Cerebellar nuclear complex (tissue), 1 donor: ENCODE data around the gene SAP30L.

Experiments
- DNase-seq, 2 experiments: peaks; one replicate each; lab custom pipeline; 2025; lab: John Stamatoyannopoulos, UW

SAP30L gene

DNA sequence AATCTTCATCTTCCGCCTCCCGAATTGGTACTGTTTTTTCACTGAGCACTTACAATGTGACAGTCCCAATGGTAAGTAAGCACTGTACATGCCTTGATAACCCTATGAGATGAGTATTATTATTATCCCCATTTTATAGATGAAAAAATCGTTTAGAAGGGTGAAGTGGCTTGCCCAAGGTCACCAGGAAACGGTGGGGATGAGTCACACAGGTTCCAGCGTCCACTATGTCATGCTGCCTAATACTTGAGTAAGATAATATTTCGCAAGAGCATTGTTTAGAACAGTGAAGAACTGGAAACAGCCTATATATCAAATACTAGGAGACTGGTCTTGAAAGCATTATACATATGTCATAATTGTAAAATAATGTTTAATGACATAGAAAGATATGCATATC lies 19.4 kb downstream of the SAP30L start:
- DNase-seq = no peak

DNA sequence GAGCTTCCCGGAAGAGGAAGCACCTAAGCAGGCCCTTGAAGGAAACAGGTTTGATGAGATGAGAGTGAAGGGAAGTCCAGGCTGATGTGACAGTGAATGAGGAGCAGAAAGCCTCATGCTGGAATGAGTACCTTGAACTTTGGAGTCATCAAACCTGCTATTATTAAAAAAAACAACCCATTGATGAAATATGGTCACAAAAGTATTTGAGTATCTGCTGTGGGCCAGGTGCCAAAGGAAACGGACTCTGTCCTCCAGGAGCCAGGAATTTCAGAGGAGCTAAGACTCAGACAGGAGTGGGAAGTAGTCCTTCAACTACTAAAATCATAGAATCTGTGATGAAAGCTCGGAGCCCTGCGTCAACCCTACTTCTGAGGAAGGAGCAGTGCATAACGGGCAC lies 20.4 kb downstream of the SAP30L start:
- DNase-seq = no peak

DNA sequence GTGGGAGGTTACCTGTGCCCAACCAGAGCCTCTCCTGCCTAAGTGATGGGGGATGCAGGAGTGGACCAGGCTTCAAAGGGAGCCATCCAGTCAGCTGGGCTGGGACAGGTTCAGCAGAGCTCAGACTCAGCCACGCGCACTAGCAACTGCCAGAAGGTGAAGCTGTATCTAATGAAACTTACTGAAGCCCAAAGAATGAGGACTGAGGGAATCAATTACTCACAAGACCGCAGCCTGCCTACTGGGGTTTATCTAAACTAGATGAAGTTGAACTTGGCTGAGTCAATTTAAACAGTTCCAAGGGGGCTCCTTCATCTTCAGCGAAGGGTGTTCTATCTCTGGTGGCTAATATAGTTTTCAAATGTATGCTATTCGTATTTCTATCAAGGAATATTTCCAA lies 20.9 kb downstream of the SAP30L start:
- DNase-seq = no peak

DNA sequence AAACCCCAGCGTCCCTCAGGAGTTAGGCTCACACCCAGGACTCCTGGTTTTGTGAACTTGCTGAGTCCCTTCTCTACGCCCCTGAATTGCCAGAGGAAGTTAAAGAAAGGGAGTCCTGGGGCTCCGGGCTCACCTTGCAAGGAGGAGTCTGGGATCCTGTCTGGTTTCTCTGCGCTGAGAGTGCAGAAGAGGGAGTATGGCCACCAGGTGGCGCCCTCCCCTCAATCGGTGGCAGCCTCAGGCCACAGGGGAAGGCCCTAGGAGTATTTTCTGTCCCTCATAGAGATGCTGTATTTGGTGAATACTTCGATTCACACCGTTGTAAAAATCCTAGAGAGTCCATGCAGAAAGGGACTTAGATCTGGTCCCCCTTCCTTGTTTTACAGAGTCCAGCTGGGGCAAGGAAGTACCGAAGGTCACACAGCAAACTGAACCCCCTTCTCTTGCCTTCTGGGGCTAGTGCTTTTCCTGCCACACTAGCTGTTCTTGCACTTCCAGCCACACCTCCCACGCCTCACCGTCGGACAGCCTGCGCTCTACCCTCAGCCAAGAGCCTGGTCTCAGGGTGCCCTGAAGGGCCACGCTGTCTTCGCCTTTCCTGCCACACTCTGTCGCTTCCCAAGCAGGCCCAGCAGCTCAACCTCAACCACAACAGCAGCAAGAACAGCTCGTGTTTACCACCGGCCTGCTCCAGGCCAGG lies 22.0 kb downstream of the SAP30L start:
- DNase-seq = no peak

DNA sequence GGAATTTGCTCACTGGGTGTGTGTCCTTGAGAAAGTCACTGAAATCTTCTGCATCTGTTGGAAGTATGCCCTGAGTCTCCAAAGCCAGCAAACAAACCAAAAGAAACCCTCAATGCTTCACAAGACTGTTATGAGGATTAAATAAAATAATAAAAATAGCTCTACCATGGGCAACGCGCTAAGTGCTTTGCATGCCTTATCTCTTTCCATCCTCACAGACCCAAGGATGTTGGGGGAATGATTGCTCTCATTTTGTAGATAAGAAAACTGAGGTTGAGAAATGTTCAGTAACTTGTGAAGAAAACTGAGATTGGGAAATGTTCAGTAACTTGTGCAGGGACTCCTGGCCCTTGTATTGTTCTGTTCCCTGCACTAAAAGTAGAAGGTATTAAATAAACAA lies 24.3 kb downstream of the SAP30L start:
- DNase-seq = no peak

DNA sequence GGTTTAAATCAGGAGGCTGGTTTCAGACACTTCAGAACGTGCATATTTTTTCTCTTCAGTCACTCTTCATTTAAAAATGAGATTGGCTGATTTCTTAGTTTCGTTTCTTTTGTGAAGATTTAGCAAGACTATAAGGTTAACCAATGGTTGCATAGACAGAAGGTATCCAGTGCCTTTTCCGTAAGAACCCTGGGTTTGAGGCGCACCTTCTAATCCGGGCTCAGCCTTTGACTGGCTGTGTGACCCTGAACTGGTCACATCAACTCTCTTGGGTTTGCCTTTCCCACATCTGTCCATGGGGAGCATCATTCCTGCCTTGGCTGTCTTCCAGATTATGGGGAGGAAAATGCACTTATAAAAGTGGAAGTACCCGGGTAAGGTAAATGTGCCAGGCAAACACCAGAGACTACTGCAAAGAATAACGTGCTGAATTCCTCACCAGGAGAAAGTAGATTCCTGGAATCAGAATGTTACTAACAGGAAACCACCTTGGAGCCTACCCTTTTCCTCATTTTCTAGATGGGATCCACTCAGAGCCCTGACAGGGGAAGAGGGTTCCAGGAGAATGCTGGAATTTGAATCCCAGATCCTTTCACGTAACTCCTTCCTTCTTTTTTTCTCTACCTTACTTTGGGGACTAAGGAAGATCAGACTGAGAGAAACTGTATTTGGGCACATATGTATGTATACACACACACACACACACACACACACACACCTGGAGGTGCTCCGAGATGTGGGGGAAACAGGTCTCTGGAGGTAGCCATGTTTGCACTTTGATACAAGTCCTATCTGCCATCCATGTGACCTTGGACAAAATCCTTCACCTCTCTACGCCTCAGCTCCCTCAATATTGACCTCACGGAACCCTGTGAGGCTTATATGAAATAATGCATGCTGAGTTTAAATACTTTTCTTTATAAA lies 25.4 kb downstream of the SAP30L start:
- DNase-seq = no peak

DNA sequence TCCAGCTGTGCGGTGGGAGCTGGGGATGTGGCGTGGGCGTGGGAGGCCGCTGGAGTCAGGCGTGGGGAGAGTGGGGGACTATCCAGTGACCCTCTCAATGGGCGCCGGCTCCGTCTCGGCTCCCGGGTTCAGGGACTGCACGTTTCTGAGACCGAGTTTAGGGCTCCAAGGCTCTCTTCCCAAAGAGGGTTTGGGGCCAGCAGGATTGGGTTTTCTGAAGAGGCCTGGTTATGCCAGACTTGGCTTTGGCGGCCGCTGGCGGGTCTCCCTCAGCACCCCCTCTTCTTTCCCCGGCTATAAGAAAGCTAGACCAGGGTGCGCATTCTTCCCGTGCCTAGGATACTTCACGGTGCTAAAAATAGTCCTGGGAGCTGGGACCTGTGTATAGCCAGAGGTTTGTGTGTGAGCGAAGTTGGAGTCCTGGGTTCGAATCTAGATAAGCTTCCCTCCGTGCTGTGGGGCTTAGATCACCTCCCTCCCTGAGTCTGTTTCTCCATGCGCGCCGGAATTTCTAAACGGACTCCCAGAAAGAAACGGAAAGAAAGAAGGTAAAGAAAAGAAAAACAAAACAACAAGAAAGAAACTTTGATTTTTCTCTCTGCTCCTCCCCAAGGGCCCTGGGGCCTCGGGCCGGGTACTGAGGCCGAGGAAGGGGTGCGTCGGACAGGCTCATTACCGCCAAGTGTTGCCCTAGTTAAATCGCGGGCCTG lies 27.2 kb downstream of the SAP30L start:
- no peak for DNase-seq

DNA sequence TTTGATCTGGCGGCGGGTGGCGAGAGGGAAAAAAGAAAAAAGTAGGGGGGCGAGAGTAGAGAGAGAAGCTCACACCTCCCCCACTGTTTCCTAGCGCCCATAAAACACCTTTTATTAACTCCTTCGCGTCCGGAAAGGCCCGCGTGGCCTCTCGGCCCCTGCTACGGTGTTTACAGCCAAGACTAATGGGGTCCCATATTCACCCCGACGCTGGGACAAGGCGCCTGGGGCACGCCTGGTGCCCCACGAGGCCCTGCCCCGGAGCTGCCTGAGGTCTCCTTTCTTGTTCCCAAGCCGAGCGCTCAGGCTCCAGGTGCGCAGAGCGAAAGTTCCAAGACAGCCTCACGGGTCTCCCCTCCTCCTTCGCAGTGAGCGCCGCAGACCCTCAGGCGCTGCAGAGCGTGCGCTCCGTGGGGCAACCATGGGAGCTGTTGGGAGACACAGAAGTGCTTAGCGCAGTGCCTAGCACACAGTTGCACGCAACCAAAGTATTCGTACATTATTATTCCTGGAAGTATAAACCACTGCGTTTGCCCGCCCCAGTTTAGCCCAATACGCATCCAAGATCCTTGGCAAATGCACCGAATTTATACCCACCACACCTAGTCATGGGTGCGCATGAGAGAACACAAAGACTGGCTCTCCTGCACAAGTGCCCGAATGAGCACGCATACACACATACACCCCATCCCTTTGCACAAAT lies 27.9 kb downstream of the SAP30L start:
- DNase-seq = no peak

DNA sequence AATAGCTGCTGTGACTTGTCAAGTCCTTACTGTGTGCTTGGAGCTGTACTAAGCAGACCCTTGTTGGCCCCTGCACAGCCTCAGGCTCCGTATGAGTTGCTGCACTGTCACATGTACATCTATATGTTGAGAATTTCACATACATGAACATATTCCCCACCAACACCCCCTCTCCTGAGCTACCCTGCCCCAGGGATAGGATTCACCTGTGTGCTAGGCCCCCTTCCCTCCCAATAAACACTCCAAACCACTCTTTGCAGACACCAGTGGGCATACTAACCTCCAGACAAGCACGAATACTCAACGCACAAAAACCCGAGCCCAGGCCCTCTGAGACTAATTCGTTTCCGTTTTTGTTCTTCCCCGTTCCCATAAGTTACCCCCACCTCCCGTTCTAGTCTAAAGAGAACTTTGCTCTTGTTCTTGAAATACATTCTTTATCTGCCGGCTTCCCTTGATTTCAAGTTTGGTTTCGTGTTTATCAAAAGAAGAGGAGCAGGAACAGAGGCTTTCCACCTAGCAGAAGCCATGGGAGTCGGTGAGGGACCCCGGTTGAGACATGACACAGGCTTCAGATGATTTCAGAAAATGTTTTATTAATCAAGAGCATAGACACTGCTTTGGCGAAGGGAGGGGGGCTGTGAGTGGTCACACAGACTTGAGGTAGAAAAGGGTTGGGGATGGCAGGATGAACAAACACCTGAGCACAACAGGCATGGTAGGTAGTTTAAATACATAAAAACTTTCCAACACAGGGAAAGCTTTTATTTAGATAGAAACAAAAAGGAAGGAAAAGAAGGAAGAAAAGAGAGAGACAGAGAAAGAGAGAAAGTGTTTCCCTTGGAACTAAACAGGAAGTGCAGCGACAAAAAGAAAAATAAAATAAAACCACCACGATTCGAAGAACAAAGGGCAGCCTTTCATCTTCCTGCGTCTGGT lies 28.9 kb downstream of the SAP30L start:
- DNase-seq = no peak

DNA sequence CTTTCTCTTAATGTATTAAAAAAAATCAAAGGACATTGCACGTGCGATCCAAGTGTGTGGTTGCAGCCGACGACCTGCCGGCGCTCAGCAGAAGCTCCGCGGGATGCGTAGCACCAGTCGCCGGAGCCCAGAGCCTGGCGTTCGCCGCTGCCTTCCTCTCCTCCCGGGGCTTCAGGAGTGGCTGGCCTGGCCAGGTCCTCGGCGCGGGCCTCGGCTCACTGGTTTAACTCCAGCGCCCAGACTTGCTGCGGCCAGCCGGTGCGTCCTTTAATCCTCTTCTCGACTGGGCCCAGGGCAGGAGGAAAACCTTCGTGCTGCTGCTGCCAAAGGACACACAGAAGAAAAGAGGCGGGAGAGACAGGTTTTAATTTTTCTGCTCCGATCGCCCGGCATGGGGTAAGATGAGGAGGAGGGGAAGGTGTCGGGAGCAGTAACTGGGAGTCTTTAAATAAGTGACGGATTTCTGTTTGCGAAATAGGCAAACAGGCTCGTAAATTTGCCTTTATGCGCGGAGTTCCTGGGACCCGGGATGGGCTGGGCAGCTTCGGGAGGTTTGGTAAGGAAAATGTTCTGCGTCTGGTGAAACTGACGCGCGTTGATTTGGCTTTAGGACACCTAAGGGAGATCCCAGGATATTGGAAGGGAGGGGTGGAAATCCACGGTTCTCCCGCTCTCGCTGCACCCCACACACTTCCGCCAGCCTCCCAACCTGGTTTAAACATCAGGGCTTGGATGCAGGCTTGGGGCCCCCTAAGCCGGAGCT lies 30.0 kb downstream of the SAP30L start:
- no peak for DNase-seq

DNA sequence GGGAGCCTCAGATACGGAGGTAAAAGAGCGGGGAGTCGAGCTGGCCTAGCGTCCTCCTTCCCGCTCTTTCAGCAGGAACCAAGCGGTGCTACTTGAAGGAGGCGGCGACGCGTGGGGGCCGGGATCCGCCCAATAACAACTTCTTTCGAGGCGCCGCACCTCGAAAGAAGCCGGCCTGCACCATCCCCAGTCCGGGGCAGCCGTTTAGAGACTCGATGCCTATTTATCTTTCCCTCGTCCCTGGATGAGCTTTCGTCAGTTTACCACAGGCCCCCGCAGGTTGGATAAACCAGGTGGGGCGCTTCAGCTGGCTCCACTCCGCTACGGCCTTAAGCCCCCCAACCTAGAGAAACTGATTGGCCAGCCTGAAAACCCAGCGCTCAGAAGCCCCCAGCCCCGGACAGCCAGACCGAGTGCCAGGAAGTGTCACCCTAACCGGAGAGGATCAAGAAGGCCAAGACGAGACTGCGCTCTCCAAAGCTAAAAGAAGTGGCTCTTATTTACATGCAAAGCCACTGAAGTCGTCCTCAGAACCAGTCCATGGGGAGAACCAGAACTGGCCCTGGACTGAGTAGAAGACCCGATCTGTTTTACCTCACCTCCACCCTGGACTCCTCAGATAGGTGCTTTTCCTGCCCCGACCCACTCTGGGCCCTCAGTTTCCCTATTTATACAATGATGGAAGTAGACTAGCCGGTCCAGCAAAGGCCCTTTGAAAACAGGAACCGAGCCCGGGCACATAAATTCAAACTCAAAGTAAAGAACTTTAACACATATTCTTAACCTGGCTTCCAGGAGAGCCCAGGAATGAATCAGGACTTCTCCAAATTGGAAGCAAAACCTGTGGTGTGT lies 30.8 kb downstream of the SAP30L start:
- DNase-seq = no peak

DNA sequence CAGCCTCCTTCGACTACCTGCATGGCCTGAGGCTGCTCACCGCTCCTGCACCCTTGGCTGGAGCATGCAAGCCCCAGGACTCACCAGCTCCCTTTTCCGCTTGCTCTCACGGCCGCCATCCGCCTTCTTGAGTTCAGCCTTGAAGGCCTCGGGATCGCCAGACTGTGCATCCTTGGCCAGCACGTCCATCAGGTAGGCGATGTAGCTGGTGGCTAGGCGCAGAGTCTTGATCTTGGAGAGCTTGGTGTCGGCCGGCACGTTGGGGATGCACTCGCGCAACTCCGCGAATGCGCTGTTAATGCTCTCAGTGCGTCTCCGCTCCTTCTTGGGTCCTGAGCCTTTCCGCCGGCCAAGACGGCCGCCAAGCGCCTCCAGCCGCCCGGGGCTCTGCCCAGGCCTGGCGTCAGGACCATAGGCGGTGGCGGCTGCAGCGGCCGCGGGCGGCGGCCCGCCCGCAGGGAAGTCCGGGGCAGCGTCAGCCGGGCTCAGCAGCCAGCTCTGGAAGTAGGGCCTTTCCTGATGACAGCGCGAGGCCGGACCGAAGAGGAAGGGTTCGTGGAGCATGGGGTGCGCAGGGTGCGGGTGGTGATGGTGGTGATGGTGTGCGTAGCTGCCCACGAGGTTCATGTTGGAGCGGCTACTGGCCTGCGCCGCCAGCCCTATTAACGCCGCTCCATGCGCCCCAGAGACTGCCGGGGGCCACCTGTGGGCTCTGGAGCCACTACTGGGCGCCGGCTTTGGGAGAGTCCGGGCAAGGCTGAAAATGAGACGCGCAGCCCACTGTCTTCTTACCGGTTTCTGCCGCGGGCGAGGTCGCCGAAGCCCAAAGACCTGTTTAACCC lies 31.8 kb downstream of the SAP30L start:
- no peak for DNase-seq

DNA sequence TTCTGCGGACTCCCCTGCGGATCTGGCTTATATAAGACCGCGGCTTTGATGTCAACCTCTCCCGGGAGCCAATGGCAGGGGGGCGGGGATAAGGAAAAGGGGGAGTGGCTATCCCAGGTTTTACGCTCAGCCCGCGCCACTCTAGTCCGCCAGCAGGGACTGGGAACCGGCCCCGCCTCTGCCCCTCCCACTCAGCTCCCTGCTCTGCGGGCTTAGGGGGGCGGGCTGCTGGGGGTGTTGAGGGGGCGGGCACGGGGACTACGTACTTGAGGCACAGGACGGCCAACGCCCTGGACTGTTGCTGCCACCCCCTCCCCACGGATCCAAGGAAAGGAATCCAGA lies 32.4 kb downstream of the SAP30L start, which contains the start of gene HAND1:
Gene HAND1, minus strand, starts transcription at position 4 of the 342 bp plus-strand sequence. CDS start 219 bp downstream, outside the sequence.
- DNase-seq = no peak

DNA sequence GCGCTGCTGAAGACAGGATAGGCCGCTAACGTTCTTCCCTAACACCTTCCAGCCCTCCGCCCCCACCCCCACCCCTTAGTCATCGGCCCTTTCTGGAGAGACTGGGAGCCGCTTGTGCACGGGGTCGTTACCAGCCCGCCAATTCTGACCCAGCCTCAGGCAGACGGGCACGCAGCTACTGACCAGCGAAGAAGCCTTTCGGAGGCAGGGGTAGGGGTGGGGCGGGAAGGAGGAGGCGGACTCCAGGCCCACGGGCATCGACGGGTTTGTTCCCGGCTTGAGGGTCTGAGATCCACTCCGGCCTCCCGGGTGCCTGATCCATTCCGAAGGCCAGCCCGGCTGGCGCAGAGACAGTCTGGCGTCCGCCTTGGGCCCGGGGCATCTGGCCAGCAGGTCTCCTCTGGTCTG lies 33.0 kb downstream of the SAP30L start:
- no peak for DNase-seq

DNA sequence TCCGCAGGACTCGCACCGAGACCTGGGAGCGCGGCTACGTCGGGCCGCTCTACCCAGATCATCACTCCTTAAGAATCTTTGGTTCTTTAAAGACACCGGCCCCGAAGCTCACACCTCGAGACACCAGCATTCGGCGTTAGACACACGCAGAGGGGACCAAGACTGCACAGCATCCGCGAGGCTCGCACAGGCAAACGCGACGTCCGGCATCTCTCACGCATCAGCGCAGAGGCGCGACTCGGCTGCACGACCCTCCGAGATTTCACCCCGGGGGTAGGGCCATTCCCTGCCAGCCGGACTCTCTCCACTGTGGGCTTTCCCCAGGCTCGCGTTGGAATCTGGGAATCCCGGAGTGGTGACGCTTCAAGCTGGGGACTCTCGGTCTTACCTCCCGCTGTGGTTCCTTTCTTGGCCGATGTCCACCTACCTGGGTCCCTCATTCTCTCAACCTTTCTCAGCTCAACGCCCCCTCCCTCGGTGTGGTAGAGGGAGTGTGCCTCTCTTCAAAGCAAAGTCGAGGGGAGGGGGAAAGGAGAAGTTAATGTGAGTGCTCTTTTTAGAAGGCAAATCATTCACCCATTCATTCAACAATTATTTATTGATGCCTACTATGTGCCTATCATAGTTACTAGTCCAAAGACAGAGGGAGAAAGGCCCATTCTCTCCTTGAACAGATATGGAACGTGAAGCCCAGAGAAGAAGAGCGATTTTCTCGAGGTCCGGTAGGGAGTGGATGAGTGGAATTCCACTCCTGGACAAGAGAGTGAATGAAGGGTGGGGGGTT lies 33.6 kb downstream of the SAP30L start:
- no peak for DNase-seq

DNA sequence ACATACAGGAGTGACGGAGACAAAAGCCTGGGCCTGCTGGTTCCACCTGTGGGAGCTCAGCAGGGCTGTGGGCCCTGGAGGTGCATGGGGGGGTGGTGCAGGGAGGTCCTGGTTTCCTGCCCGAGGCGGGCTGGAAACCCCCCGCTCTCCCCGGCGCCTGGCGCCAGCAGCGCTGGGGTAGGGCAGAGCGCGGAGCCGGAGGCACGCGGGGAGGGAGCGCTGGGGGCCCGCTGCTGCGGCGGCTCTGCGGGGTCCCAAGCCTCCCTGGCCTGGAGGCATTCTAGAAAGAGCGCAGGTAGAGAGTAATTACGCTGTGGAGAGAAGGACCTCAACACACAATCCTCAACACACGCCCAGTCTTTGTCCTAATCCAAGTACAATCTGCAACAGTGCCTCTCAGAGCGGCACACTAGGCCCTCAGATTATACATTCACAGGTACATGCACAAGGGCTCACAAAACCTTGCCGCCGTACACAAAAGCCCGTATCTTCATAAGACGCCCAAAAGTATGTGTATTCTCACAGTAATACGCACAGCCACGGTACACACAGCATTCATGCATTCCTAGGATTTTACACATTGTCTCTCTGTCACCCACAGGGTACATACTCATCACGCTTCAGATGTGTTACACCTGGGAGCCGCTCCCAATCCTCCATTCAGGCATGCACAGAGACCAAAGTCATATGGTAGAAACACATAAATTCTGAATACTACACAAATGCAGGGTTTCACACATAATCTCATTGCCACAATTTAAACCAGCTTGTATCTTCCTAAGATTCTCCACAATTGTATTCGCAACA lies 34.4 kb downstream of the SAP30L start:
- DNase-seq = no peak

DNA sequence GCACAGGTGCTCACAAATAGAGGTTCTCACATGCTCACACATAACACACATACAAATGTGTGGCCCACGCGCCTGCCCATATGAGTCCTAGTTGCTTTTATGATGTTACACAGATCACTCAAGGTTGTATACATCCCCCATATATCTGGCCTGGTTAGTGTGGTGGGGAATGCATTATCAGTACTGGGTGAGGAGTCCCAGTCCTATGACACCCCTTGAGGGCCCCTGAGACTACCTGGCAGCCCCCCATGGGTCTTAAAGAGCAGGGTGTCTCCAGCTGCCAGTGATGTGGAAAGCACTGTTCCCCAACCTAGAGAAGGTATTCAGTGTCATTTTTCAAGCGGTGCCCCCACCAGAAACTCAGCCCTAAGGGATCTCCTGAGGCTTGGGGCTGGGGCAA lies 35.0 kb downstream of the SAP30L start:
- no peak for DNase-seq
